ENCODE measurements around the gene TNS3.

- TF ChIP-seq CTCF (IDR thresholded peaks at IDR 0.05) = no peak
- no peak for TF ChIP-seq POLR2A (IDR thresholded peaks at IDR 0.05)
Observed at GRCh38 chr7:47313564-47313963, 268.3 kb downstream of the TNS3 start.

Data from uterus (tissue), 2 donors.